Measurements from ENCODE around the gene AGAP1. TPM values are rescaled to one million over a fixed set of nuclear protein-coding genes. Genes with fewer than 3 reads are reported as not detected.
"Not testable (repeated sequence)": the region's sequence is repeated elsewhere in the genome, so short reads cannot be mapped to it uniquely, and the experiment has no call there.

The AGAP1 gene
- total RNA-seq, 1 experiment from 2014 or later: 25.8 TPM

- no peak overlapping the region for H3K27ac Mint-ChIP-seq
- H4K20me1 ChIP-seq (ENCODE audit: control insufficient read depth, insufficient read depth, insufficient read length): no peaks in the 10 kb centered on the region
- no CpG with 5 or more reads among the region's 12 CpGs for WGBS (ENCODE audit: extremely low coverage, insufficient read length, low lambda C conversion rate)
Measured at GRCh38 chr2:235601960-235602704, 108.3 kb downstream of the AGAP1 start.

GRCh38 chr2:235602971-235603370 is 109.1 kb downstream of the AGAP1 start:
- not testable (repeated sequence) for H4K8ac ChIP-seq (replicated peaks; ENCODE audit: insufficient read length, low read depth, low read length); H3K4me2 ChIP-seq (ENCODE audit: insufficient read depth, insufficient read length, low read length); H4K20me1 ChIP-seq (ENCODE audit: control insufficient read depth, insufficient read depth, insufficient read length); H3K4me3 Mint-ChIP-seq; H3K56ac ChIP-seq (ENCODE audit: insufficient read length, low read depth, low read length); H2BK15ac ChIP-seq (ENCODE audit: low read depth, low read length); H3K36me3 Mint-ChIP-seq (ENCODE audit: insufficient read depth in 1 of 3, low read depth in 3 of 3); H3K23ac ChIP-seq (ENCODE audit: insufficient read length, low read depth, low read length); H3K18ac ChIP-seq (ENCODE audit: insufficient read length, low read depth, low read length); H3K27ac Mint-ChIP-seq; H3K9me3 ChIP-seq (ENCODE audit: control insufficient read depth, low read depth, low read length); H3K27me3 Mint-ChIP-seq (ENCODE audit: low read depth); H3K27ac ChIP-seq (ENCODE audit: insufficient read length, low read depth, low read length); H3K9ac ChIP-seq (ENCODE audit: extremely low read depth, insufficient read length, low read length); H4K5ac ChIP-seq (ENCODE audit: insufficient read length, low read depth, low read length); H2BK12ac ChIP-seq (ENCODE audit: insufficient read length, low read depth, low read length); H2BK20ac ChIP-seq (ENCODE audit: low read depth, low read length, poor library complexity, severe bottlenecking); H2BK5ac ChIP-seq (ENCODE audit: insufficient read length, low read length); H2AFZ ChIP-seq (ENCODE audit: low read length); H3T11ph ChIP-seq (ENCODE audit: low read length); H3K79me1 ChIP-seq (ENCODE audit: insufficient read depth, low read depth, low read length, poor library complexity, severe bottlenecking); H3K9me3 Mint-ChIP-seq; H2AK5ac ChIP-seq (ENCODE audit: insufficient read length, low read length); H4K91ac ChIP-seq (ENCODE audit: insufficient read length, low read depth, low read length); H3K23me2 ChIP-seq (ENCODE audit: insufficient read length, low read depth, low read length, poor library complexity, severe bottlenecking); H3K4me1 ChIP-seq (ENCODE audit: insufficient read depth, low read length); DNase-seq; H3K4ac ChIP-seq (ENCODE audit: low read depth, low read length); H3K27me3 ChIP-seq (ENCODE audit: insufficient read depth, low read length); H2BK120ac ChIP-seq (ENCODE audit: low read depth, low read length, poor library complexity, severe bottlenecking); H3K79me2 ChIP-seq (ENCODE audit: insufficient read depth, low read length); H3K14ac ChIP-seq (ENCODE audit: insufficient read depth, low read length)
- WGBS (ENCODE audit: extremely low coverage, insufficient read length, low lambda C conversion rate): no CpG with 5 or more reads among the region's 7 CpGs
- H3K4me1 Mint-ChIP-seq: peaks cover 17 to 28% of the 10 kb centered on the region in 2 experiments

More at GRCh38 chr2:235601960-235602704, 108.3 kb downstream of the AGAP1 start:
- Mint-ChIP-seq H3K27me3 (ENCODE audit: low read depth) (no peaks in the 10 kb centered on the region; the same call in 1 of the 2 replicates), H3K36me3 (ENCODE audit: insufficient read depth in 1 of 3, low read depth in 3 of 3) (peaks cover 4 to 8% (median 5%) of the 10 kb centered on the region in 3 experiments; a peak in 6 of 7 replicates), H3K4me3 (no peak overlapping the region), H3K4me1 (peaks cover 17 to 30% of the 10 kb centered on the region in 2 experiments), H3K9me3 (peaks cover 0 to 8% of the 10 kb centered on the region in 2 experiments; a peak in 3 of 5 replicates)
- Histone ChIP-seq H4K91ac (ENCODE audit: insufficient read length, low read depth, low read length) (no peak overlapping the region), H2AFZ (ENCODE audit: low read length) (no peak overlapping the region), H2BK20ac (ENCODE audit: low read depth, low read length, poor library complexity, severe bottlenecking) (no peak overlapping the region), H2BK15ac (ENCODE audit: low read depth, low read length) (no peak overlapping the region), H3K9me3 (ENCODE audit: control insufficient read depth, low read depth, low read length) (no peaks in the 10 kb centered on the region), H4K8ac (replicated peaks; ENCODE audit: insufficient read length, low read depth, low read length) (no peak overlapping the region), H4K5ac (ENCODE audit: insufficient read length, low read depth, low read length) (no peak overlapping the region), H2BK5ac (ENCODE audit: insufficient read length, low read length) (no peak overlapping the region), H3K79me2 (ENCODE audit: insufficient read depth, low read length) (peaks cover 3% of the 10 kb centered on the region; the same call in 1 of the 2 replicates), H2BK120ac (ENCODE audit: low read depth, low read length, poor library complexity, severe bottlenecking) (no peak overlapping the region), H3K23me2 (ENCODE audit: insufficient read length, low read depth, low read length, poor library complexity, severe bottlenecking) (no peaks in the 10 kb centered on the region), H3K56ac (ENCODE audit: insufficient read length, low read depth, low read length) (no peak overlapping the region), H3K4me2 (ENCODE audit: insufficient read depth, insufficient read length, low read length) (no peak overlapping the region), H2AK5ac (ENCODE audit: insufficient read length, low read length) (no peak overlapping the region), H3K27me3 (ENCODE audit: insufficient read depth, low read length) (no peaks in the 10 kb centered on the region), H3K23ac (ENCODE audit: insufficient read length, low read depth, low read length) (no peak overlapping the region), H3K18ac (ENCODE audit: insufficient read length, low read depth, low read length) (no peak overlapping the region), H2BK12ac (ENCODE audit: insufficient read length, low read depth, low read length) (no peak overlapping the region), H3K79me1 (ENCODE audit: insufficient read depth, low read depth, low read length, poor library complexity, severe bottlenecking) (peaks cover 5% of the 10 kb centered on the region), H3K4ac (ENCODE audit: low read depth, low read length) (no peak overlapping the region), H3K4me1 (ENCODE audit: insufficient read depth, low read length) (no peaks in the 10 kb centered on the region), H3T11ph (ENCODE audit: low read length) (no peak overlapping the region), H3K9ac (ENCODE audit: extremely low read depth, insufficient read length, low read length) (no peak overlapping the region), H3K14ac (ENCODE audit: insufficient read depth, low read length) (no peak overlapping the region), H3K27ac (ENCODE audit: insufficient read length, low read depth, low read length) (no peak overlapping the region)
- DNase-seq: no peak
- TF ChIP-seq CTCF (conservative IDR thresholded peaks at IDR 0.05): no peak

Data from H9 (cell line).